CD4-positive, alpha-beta T cell treated with Interferon alpha-2 for 1 hour (primary cell): ENCODE results near the gene NCK2.
"Not testable (repeated sequence)": the region's sequence is repeated elsewhere in the genome, so short reads cannot be mapped to it uniquely, and the experiment has no call there.

Experiments
- DNase-seq, 2 donors: peaks; one replicate each; pipeline ENCODE4 v3.0.0-alpha.2; 2020 to 2022

Gene NCK2

DNA sequence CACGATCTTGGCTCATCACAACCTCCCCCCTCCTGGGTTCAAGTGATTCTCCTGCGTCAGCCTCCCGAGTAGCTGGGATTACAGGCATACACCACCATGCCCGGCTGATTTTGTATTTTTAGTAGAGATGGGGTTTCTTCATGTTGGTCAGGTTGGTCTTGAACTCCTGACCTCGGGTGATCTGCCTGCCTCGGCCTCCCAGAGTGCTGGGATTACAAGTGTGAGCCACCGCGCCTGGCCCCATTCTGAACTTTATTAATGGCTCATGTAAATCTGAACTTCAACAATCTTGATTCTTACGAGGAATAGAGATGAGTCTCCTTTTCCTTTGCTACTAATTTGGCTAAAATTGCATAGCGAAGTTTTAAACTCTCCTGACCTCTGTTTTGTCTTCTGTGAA lies 12.2 kb downstream of the NCK2 start:
- not testable (repeated sequence) for DNase-seq

GRCh38 chr2:105757433-105757832 lies 12.7 kb downstream of the NCK2 start:
- DNase-seq = peak in 1 of 2 donors; percentile 57

DNA sequence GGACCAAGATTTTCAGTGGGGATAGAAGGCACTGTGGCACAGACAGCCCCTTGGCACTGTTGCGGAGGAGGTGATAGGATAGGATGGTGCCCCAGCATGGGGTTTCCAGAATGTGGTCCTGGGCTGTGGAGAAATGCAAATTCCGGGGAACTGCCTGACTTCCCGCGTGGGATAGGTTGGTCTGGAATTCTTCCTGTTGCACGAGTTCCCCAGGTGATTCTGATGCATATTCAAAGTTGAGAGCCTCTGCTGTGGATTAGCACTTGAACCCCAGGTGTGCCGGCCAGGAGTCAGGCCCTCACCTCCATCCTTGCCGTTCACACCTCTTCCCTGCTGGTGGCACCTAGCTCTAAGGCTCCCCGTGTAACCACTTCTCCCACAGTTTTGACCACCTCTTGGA lies 15.5 kb downstream of the NCK2 start:
- no peak for DNase-seq

- no peak for DNase-seq
These were observed 16.1 kb downstream of the NCK2 start for GRCh38 chr2:105760639-105761337.

GRCh38 chr2:105761931-105762515 lies 17.3 kb downstream of the NCK2 start:
- DNase-seq = no peak

DNA sequence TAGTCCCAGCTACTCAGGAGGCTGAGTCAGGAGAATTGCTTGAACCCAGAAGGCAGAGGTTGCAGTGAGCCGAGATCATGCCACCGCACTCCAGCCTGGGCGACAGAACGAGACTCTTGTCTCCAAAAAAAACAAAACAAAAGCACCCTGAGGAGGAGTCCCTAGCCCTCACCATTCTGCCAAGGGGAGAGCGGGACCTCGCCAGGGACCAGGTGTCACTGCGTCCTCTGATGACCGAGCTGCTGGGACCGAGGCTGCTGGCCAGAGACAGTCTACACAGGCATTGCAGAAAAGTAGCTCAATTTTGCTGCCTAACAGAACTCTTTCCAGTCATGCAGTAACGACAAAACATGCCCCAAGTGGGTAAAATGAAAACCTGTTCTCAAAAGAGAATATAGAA lies 18.4 kb downstream of the NCK2 start:
- no peak for DNase-seq

GRCh38 chr2:105764059-105764458 lies 19.3 kb downstream of the NCK2 start:
- DNase-seq = no peak

DNA sequence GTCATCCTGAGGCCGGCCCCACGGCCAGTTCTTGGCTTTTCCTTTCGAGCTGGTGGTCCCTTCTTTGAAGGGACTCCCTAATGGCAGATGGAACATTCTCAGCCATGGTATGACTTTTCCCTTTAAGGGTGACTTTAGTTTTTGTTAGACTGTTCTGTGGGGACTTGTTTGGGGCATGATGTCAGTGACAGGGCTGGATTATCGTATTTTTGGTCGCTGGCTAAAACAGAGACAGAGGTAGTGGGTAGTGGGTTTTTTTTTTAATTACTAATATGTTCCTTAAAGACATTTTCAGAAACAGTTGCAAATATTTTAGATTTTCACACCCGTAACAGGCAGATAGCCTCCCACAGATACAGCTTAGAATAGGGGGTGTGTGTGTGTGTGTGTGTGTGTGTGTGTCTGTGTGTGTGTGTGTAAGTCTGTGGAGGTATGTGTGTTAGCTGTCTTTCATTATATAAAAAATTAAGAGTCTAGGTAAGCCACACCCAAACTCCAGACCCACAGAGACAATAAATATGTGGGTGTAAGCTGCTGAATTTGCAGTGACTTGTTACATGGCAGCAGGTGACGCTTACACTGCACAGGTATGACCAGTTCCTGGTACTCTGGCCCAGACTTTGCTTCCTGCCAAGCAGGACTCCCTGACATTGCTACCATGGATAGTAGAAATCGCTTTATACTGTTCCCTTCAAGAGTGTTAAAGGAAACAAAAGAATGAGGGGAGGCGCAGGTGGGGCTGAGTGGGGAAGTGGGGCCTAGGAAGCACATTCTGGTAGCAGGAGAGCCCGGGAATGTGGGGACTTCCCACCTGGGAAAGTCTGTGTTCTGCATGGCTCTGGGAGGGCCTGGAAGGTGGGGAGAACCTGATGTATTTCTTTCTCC lies 20.9 kb downstream of the NCK2 start:
- DNase-seq = peak in 1 of 2 donors; percentile 64

DNA sequence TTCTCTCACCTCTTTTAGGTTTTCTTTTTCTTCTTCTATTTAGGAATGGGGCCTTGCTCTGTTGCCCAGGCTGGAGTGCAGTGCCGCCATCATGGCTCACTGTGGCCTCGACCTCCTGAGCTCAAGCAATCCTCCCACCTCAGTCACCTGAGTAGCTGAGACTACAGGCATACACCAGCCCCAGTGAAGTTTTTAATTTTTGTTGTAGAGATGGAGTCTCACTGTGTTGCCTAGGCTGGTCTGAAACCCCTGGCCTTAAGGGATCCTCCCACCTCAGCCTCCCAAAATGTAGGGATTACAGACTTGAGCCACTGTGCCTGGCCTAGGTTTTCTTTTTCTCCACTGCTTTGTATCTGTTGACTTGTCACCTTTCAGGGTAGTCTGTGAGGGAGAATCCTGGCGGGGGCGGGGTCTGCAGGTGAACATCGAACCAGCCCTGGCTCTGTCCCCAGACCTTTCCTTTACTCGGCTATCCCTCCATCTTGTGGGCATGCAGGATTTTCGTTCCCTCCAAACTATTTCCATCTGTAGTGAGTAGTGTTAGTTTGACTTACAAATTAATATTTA lies 21.7 kb downstream of the NCK2 start:
- DNase-seq = no peak

DNA sequence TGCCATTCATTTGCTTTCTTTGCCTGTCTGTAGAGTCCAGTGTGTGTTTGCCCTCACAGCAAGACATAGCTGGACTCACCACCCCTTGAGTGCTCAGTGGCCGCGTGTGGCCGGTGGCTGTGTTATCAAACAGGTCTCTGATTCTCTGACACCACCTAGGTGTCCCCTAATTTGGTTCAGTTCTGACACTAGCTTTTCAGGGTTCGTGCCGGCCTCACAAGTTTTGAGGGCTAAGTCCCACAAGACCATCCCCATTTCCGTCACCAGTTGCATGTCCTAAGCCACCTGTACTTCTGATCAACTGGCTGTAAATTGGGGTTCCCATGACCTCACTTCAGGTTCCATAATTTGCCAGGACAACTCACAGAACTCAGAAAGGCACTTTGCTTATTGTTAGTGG lies 23.5 kb downstream of the NCK2 start:
- DNase-seq = no peak

DNA sequence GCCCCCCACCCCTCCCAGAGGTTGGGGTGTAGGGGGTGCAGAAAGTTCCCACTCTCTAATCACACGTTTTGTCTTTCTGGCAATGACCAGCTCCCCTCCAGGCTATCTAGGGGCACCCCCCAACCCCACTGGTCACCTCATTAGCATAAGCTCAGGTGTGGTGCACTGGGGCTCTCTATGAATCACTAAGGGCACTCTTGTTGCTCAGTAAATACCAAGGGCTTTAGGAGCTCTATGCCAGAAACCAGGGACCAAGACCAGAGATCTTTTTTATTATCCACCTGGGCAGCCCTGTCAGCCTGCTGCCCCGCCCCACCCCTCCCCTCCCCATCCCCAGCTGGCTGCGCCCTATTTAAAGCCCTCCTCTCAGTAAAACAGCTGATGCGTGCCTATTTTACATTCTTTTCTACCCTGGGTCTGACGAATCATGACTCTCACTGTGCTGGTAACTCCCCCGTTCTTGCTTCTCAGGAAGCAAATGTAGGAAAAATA lies 24.3 kb downstream of the NCK2 start:
- no peak for DNase-seq

GRCh38 chr2:105769504-105769903 lies 24.8 kb downstream of the NCK2 start:
- DNase-seq = no peak

DNA sequence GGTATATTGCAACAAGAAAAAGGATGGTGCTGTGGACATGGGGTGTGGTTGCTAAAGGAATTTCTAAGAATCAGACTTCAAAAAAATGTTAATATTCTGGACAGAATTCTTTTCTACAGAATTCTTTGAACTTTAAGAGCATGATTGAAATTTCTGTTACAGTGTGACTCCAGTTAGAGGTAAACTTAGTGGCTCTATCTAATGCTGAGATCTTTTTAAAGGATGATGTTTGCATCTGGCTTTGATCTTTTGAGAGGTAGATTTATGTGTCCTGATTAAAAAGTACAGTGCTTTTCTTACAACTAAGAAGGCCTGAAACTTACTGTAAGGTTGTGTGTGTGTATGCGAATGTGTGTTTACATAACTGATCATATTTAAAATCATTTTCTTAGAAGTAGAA lies 25.4 kb downstream of the NCK2 start:
- DNase-seq = peak in 1 of 2 donors; percentile 54

GRCh38 chr2:105771291-105771690 lies 26.6 kb downstream of the NCK2 start:
- DNase-seq = not testable (repeated sequence)

GRCh38 chr2:105771836-105772235 lies 27.1 kb downstream of the NCK2 start:
- no peak for DNase-seq

DNA sequence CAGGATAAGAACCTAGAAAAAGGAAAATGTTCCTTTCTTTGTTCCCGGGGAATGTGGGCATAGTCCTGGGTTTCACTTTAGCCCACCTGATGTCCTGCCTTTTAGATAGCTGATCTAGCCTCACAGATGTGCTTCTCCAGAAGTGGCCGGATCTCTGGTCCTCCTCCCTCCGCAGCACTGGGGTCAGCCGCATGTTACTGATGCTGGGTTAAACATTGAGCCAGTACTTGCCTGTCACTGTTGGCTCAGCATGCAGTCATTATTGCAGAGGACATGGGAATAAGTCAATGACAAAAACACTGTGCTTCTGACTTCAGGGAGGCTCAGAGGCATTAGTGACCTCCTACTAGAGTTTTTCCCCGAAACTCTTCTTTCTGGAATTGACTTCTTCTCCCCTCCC lies 27.6 kb downstream of the NCK2 start:
- DNase-seq = no peak

DNA sequence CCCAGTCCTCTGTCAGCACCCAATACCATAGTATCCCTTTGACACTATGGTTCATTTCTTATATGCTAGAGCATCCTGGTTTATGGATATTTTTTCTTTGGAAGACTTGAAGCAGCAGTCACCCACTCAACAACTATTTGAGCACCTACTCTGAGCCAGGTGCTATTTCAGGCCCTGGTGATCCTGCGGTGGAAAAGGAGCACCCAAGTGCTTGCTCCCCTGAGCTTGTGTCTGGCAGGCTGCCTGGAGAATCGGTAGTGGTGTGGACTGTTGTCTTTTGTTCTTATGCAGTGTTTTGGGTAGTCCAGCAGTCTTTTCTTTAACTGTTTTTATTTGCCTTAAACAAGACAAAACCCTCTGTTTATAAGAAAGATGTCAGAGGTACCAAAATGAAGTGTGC lies 28.9 kb downstream of the NCK2 start:
- DNase-seq = no peak

GRCh38 chr2:105774781-105775337 lies 30.1 kb downstream of the NCK2 start:
- DNase-seq = no peak

- DNase-seq = peak; percentile 63 to 72
These were observed 31.3 kb downstream of the NCK2 start for GRCh38 chr2:105775809-105776559.

DNA sequence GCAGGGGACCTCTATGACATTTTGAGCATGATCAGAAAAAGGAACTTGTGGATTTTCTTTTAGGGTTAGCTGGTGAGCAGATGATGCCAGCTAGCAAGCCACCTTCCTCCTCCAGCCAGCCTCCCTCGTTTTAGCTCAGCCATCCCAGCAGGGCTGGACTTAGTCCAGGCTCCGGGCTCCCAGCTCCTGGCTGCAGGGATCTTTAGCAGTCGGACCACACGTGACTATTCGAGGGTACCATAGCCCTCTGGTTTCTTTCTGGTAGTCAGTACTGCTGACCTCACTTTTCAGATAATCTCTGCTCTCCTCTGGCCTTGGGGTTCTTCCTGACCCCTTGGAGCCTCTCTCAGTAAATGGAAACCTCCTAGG lies 31.8 kb downstream of the NCK2 start:
- DNase-seq = no peak

GRCh38 chr2:105777031-105777482 lies 32.3 kb downstream of the NCK2 start:
- DNase-seq = peak in 1 of 2 donors; percentile 46

GRCh38 chr2:105777506-105778055 lies 32.9 kb downstream of the NCK2 start:
- DNase-seq = no peak
